ENCODE results near the gene STAMBPL1. TPM values are rescaled to one million over a fixed set of nuclear protein-coding genes. Genes with fewer than 3 reads are reported as not detected.

The STAMBPL1 gene
- polyA plus RNA-seq, 1 of the 3 experiments (the other 2 are of a cell fraction), result 25.1 TPM

- H3K9me2 ChIP-seq, result no peaks in the 10 kb centered on the region
- H4K20me1 ChIP-seq (ENCODE audit: insufficient read depth), result no peaks in the 10 kb centered on the region
- DNase-seq, result no peak
- peaks cover 16 to 44% of the 10 kb centered on the region in 2 experiments; a peak in 3 of 4 replicates for H3K4me1 ChIP-seq (ENCODE audit: control insufficient read depth in 1 of 2, insufficient read depth in 2 of 2, low read depth in 1 of 2, low read length in 1 of 2)
- ChIA-PET CTCF (interaction anchor here (1.0 to 7.8 kb wide), 3 partner anchors 17 to 80 kb away, joined by 3 to 55 read pairs (median 4); no protein-coding TSS in a partner anchor), POLR2A (no interaction called here)
- no peak overlapping the region for H3K4me2 ChIP-seq
- peaks cover 36 to 41% of the 10 kb centered on the region in 2 experiments for H3K36me3 ChIP-seq (replicated peaks in 1 of 2; ENCODE audit: control insufficient read depth in 1 of 2, insufficient read depth in 2 of 2, low read length in 1 of 2)
- H3F3A ChIP-seq (replicated peaks; ENCODE audit: insufficient read depth), result peaks cover 18% of the 10 kb centered on the region
- no peaks in the 10 kb centered on the region for H3K27me3 ChIP-seq (ENCODE audit: insufficient read depth)
- H3K27ac ChIP-seq (ENCODE audit: low read depth in 2 of 2, low read length in 1 of 2), result peak overlapping the region in 1 of 2 experiments; percentile 22; a peak in 1 of 4 replicates
- H3K79me2 ChIP-seq (ENCODE audit: insufficient read depth), result no peaks in the 10 kb centered on the region
- no peaks in the 10 kb centered on the region for H3K9me3 ChIP-seq
- H3K4me3 ChIP-seq (ENCODE audit: low read depth in 2 of 2, low read length in 1 of 2), result no peak overlapping the region
- TF ChIP-seq MAX (IDR thresholded peaks at IDR 0.05; ENCODE audit: low read depth), result no peak
- TF ChIP-seq EZH2phosphoT487 (IDR thresholded peaks at IDR 0.05; ENCODE audit: borderline replicate concordance, low read depth), result no peak
- no peak for TF ChIP-seq CTCF (IDR thresholded peaks at IDR 0.05)
- TF ChIP-seq TAF1 (IDR thresholded peaks at IDR 0.05; ENCODE audit: borderline replicate concordance, low read depth, low read length), result no peak
- TF ChIP-seq FOXM1 (IDR thresholded peaks at IDR 0.05; ENCODE audit: low read depth), result no peak
- TF ChIP-seq SIN3A (IDR thresholded peaks at IDR 0.05; ENCODE audit: borderline replicate concordance, low read depth, low read length), result no peak
- TF ChIP-seq FOXJ3 (CRISPR knock-in tag; IDR thresholded peaks at IDR 0.05), result no peak
- H3K9ac ChIP-seq, result no peak overlapping the region
- no peak overlapping the region for H2AFZ ChIP-seq (ENCODE audit: low read depth)
Observed at GRCh38 chr10:88916231-88916630, 36.2 kb downstream of the STAMBPL1 start.

- Histone ChIP-seq H4K20me1 (ENCODE audit: insufficient read depth) (no peaks in the 10 kb centered on the region), H3K4me1 (ENCODE audit: control insufficient read depth in 1 of 2, insufficient read depth in 2 of 2, low read depth in 1 of 2, low read length in 1 of 2) (peaks cover 17 to 52% of the 10 kb centered on the region in 2 experiments; a peak in 3 of 4 replicates), H3K27me3 (ENCODE audit: insufficient read depth) (no peaks in the 10 kb centered on the region), H3K9me3 (no peaks in the 10 kb centered on the region), H3K79me2 (ENCODE audit: insufficient read depth) (no peaks in the 10 kb centered on the region), H3K27ac (ENCODE audit: low read depth in 2 of 2, low read length in 1 of 2) (no peak overlapping the region; a peak in 1 of 4 replicates), H3K9me2 (no peaks in the 10 kb centered on the region), H3F3A (replicated peaks; ENCODE audit: insufficient read depth) (peaks cover 18% of the 10 kb centered on the region), H3K9ac (no peak overlapping the region), H2AFZ (ENCODE audit: low read depth) (no peak overlapping the region), H3K36me3 (replicated peaks in 1 of 2; ENCODE audit: control insufficient read depth in 1 of 2, insufficient read depth in 2 of 2, low read length in 1 of 2) (peaks cover 32 to 38% of the 10 kb centered on the region in 2 experiments), H3K4me2 (no peak overlapping the region), H3K4me3 (ENCODE audit: low read depth in 2 of 2, low read length in 1 of 2) (no peak overlapping the region)
- DNase-seq, result no peak
- ChIA-PET CTCF (interaction anchor here (7.8 kb wide), 1 partner anchor 16 kb away, joined by 55 read pairs; no protein-coding TSS in a partner anchor), POLR2A (no interaction called here)
- 97% methylated on average over 3 of the region's 3 CpGs for WGBS (ENCODE audit: low lambda C conversion rate)
- no peak for TF ChIP-seq SMC3 (IDR thresholded peaks at IDR 0.05; ENCODE audit: low read depth, low read length)
- no peak for TF ChIP-seq REST (IDR thresholded peaks at IDR 0.05; ENCODE audit: low read depth, low read length)
- TF ChIP-seq MAX (IDR thresholded peaks at IDR 0.05; ENCODE audit: low read depth), result no peak
- no peak for TF ChIP-seq RFX5 (IDR thresholded peaks at IDR 0.05; ENCODE audit: low read length)
- no peak for TF ChIP-seq GATA2 (CRISPR knock-in tag; IDR thresholded peaks at IDR 0.05)
- no peak for TF ChIP-seq RAD21 (IDR thresholded peaks at IDR 0.05; ENCODE audit: low read length)
- TF ChIP-seq NRF1 (IDR thresholded peaks at IDR 0.05; ENCODE audit: low read depth, low read length), result no peak
- no peak for TF ChIP-seq CHD2 (IDR thresholded peaks at IDR 0.05; ENCODE audit: low read length, partially characterized antibody)
- TF ChIP-seq TEAD4 (IDR thresholded peaks at IDR 0.05; ENCODE audit: borderline replicate concordance, insufficient read depth), result no peak
- TF ChIP-seq FOXM1 (IDR thresholded peaks at IDR 0.05; ENCODE audit: low read depth), result no peak
- no peak for TF ChIP-seq POLR2AphosphoS5 (IDR thresholded peaks at IDR 0.05; ENCODE audit: low read depth, low read length)
- no peak for TF ChIP-seq FOXJ3 (CRISPR knock-in tag; IDR thresholded peaks at IDR 0.05)
- TF ChIP-seq EP300 (IDR thresholded peaks at IDR 0.05; ENCODE audit: borderline replicate concordance in 1 of 2, low read depth in 1 of 2, low read length in 1 of 2), result no peak
- TF ChIP-seq YY1 (IDR thresholded peaks at IDR 0.05; ENCODE audit: low read depth), result no peak
Observed at GRCh38 chr10:88916986-88917385, 36.9 kb downstream of the STAMBPL1 start.

Measured in SK-N-SH (cell line).